K562 (cell line): ENCODE results near the gene KAT5. TPM values are rescaled to one million over a fixed set of nuclear protein-coding genes. Genes with fewer than 3 reads are reported as not detected.

Experiments used
- ATAC-seq: fragments of 200-7000 bp; cut with Tn5 transposase; 3 replicates; pipeline ENCODE4 v1.9.1; 2020; ENCODE audit warnings: moderate library complexity
- BruUV-seq: library from RNA; stranded (reverse); fragments of 400-500 nt; replicated peaks from 2 replicates; lab custom pipeline; 2021; lab: Mats Ljungman, UMichigan
- CTCF ChIA-PET: fragments of 300-600 bp; formaldehyde crosslinking; extraction: SDS; loops from one replicate; lab custom pipeline; 2021; ENCODE audit warnings: low intra/inter-chr PET ratio; lab: Yijun Ruan, JAX
- POLR2A ChIA-PET: fragments of 300-600, 350-650 bp; sonication (Branson Sonifier 250); formaldehyde crosslinking; extraction: SDS; loops from one replicate; lab custom pipeline; 2021; ENCODE audit warnings: antibody characterized with exemption, inconsistent platforms; lab: Yijun Ruan, JAX
- DNase-seq, 4 experiments: peaks; one replicate each; pipeline versions ENCODE4 v3.0.0 to v3.0.0-alpha.2; 2011 to 2018; ENCODE audit warnings: low spot score in 3 of 4, mixed read lengths in 3 of 4; ENCODE audit errors: extremely low read depth in 1 of 4
- FAIRE-seq: peaks from 2 replicates; lab custom pipeline; 2011; peaks lifted over from hg19 to GRCh38; lab: Jason Lieb, UNC
- H2AFZ ChIP-seq: 2 replicates; pipeline ENCODE4 v1.6.0; 2011; ENCODE audit warnings: low read depth, low read length, control low read depth, inconsistent platforms
- H3K27ac ChIP-seq: fragments of 200-600 bp; 3 replicates; pipeline ENCODE4 v1.8.0; 2011; ENCODE audit warnings: low read depth, mild to moderate bottlenecking, control low read depth, inconsistent platforms, low read length, moderate library complexity, mixed read lengths; ENCODE audit errors: extremely low read depth
- H3K27me3 ChIP-seq, 2 experiments: fragments of 300-600 bp in 1 of 2; 2 replicates in 1 of 2; 3 replicates in 1 of 2; pipeline versions ENCODE4 v1.6.0 to v1.8.0; 2011; ENCODE audit warnings: inconsistent platforms in 2 of 2, low read length in 2 of 2, mild to moderate bottlenecking in 1 of 2, mixed read lengths in 1 of 2, moderate library complexity in 1 of 2; ENCODE audit not compliant: control insufficient read depth in 2 of 2, insufficient read depth in 2 of 2
- H3K36me3 ChIP-seq: fragments of 300-600 bp; 3 replicates; pipeline ENCODE4 v1.8.0; 2011; ENCODE audit warnings: mild to moderate bottlenecking, low read length, inconsistent platforms; ENCODE audit not compliant: control insufficient read depth, insufficient read depth
- H3K4me1 ChIP-seq, 2 experiments: fragments of 200-600 bp in 1 of 2; replicated peaks in 1 of 2; 2 replicates in 1 of 2; 3 replicates in 1 of 2; pipeline versions ENCODE4 v1.5.1 to v1.8.0; 2011; ENCODE audit warnings: inconsistent platforms in 2 of 2, low read length in 2 of 2, mild to moderate bottlenecking in 1 of 2, mixed read lengths in 1 of 2, moderate library complexity in 1 of 2; ENCODE audit not compliant: control insufficient read depth in 2 of 2, insufficient read depth in 2 of 2
- H3K4me2 ChIP-seq: 2 replicates; pipeline ENCODE4 v1.6.1; 2011; ENCODE audit warnings: low read length, control low read depth, inconsistent platforms, mixed read lengths; ENCODE audit not compliant: insufficient read depth
- H3K4me3 ChIP-seq: fragments of 200-600 bp; sonication (generic), shearing (Covaris generic); 2 replicates; pipeline ENCODE4 v1.5.1; 2016; ENCODE audit warnings: control low read depth, inconsistent platforms
- H3K79me2 ChIP-seq: fragments of 200-600 bp; 3 replicates; pipeline ENCODE4 v1.8.0; 2011; ENCODE audit warnings: low read length, inconsistent platforms; ENCODE audit not compliant: control insufficient read depth, insufficient read depth
- H3K9ac ChIP-seq, 2 experiments: 2 replicates each; pipeline versions ENCODE4 v1.6.0 to v1.6.1; 2011; ENCODE audit warnings: low read depth in 2 of 2, low read length in 2 of 2, control low read depth in 1 of 2, inconsistent platforms in 1 of 2, mild to moderate bottlenecking in 1 of 2, mixed read lengths in 1 of 2; ENCODE audit not compliant: insufficient read depth in 1 of 2
- H3K9me1 ChIP-seq: one replicate; pipeline ENCODE4 v1.6.0; 2011; ENCODE audit warnings: inconsistent platforms, mild to moderate bottlenecking, low read length, moderate library complexity; ENCODE audit not compliant: control insufficient read depth, insufficient read depth
- H3K9me3 ChIP-seq: replicated peaks from 2 replicates; pipeline ENCODE4 v1.5.1; 2011; ENCODE audit warnings: low read depth, low read length, inconsistent platforms; ENCODE audit not compliant: control insufficient read depth, insufficient read depth
- H4K20me1 ChIP-seq: replicated peaks from 2 replicates; pipeline ENCODE4 v1.6.1; 2011; ENCODE audit warnings: low read length, inconsistent platforms, mixed read lengths; ENCODE audit not compliant: control insufficient read depth, insufficient read depth
- ARID1B ChIP-seq: fragments of 450-650 bp; IDR thresholded peaks from 2 replicates; pipeline ENCODE4 v1.6.1; 2016; ENCODE audit warnings: antibody characterized with exemption, mild to moderate bottlenecking, inconsistent platforms
- ARNT ChIP-seq, 2 experiments: fragments of 450-650 bp; IDR thresholded peaks; 2 replicates each; pipeline ENCODE4 v1.6.1; 2016; ENCODE audit warnings: mild to moderate bottlenecking in 1 of 2
- ATF4 ChIP-seq: fragments of 450-650 bp; formaldehyde crosslinking; IDR thresholded peaks from 2 replicates; pipeline ENCODE4 v1.4.0; 2022; ENCODE audit warnings: mild to moderate bottlenecking, moderate library complexity
- FOSL1 ChIP-seq: fragments of 200-800 bp; sonication (Bioruptor generic); conservative IDR thresholded peaks from 2 replicates; pipeline ENCODE4 v1.6.1; 2016; ENCODE audit warnings: missing genetic modification characterization, missing compliant biosample characterization
- HEY1 ChIP-seq: fragments of 250-450 bp; sonication (Bioruptor Pico); IDR thresholded peaks from 2 replicates; pipeline ENCODE4 v1.5.0; 2020; ENCODE audit warnings: mild to moderate bottlenecking, moderate library complexity, borderline replicate concordance
- RBM15 ChIP-seq: fragments of 200-400 bp; formaldehyde crosslinking; IDR thresholded peaks from 2 replicates; pipeline ENCODE4 v1.6.1; 2018; ENCODE audit warnings: mild to moderate bottlenecking, low read length, moderate library complexity; ENCODE audit not compliant: insufficient read depth
- SOX6 ChIP-seq: fragments of 450-650 bp; IDR thresholded peaks from 2 replicates; pipeline ENCODE4 v1.6.1; 2014; ENCODE audit warnings: mild to moderate bottlenecking
- WGBS: fragments of 100-300 bp; shearing (Covaris generic); methylation state at CpG from one replicate; pipeline ENCODE4 v1.1.6; 2016; ENCODE audit warnings: low coverage, mixed read lengths; ENCODE audit not compliant: insufficient coverage; ENCODE audit errors: missing lambda C conversion rate; 5-methylcytosine and 5-hydroxymethylcytosine counted together
- in situ Hi-C: fragments of 300-500 bp; cut with MboI; formaldehyde crosslinking; loops from 4 replicates; pipeline ENCODE4 v1.15.0; 2018; ENCODE audit warnings: inconsistent platforms, mixed read lengths
- intact Hi-C: fragments of 100-400 bp; cut with micrococcal nuclease; formaldehyde crosslinking; loops from 2 replicates; pipeline ENCODE4 v1.14.2; 2022
- polyA plus RNA-seq, 8 experiments: library from polyadenylated mRNA; depleted of rRNA in 4 of 8; stranded (reverse) in 5 of 8; unstranded in 3 of 8; fragments of >200 nt; fragmentation: Nextera tagmentation in 2 of 8; fragmentation: Illumina TruSeq in 1 of 8; extraction: Ambion mirVana in 2 of 8; extraction: Trizol in 1 of 8; gene quantifications; 2 replicates each; pipeline versions ENCODE4 v1.2.1 to v1.2.3, GENCODE V29; 2011 to 2014; ENCODE audit warnings: inconsistent platforms in 1 of 8, missing spikeins in 1 of 8
- total RNA-seq, 7 experiments: library from RNA; depleted of rRNA in 6 of 7; stranded (reverse); fragments of >200 nt in 6 of 7; fragmentation: Illumina TruSeq in 2 of 7; extraction: Trizol in 2 of 7; gene quantifications; 2 replicates each; pipeline versions ENCODE4 v1.2.1 to v1.2.3, GENCODE V29; 2011 to 2021; ENCODE audit warnings: low replicate concordance in 1 of 7

The KAT5 gene
- total and polyA plus RNA-seq, 9 of the 15 experiments (the other 6 are each of a cell fraction or from before 2014, with no cell fraction given) = 3.6 to 76.8 (median 52.7) TPM

DNA sequence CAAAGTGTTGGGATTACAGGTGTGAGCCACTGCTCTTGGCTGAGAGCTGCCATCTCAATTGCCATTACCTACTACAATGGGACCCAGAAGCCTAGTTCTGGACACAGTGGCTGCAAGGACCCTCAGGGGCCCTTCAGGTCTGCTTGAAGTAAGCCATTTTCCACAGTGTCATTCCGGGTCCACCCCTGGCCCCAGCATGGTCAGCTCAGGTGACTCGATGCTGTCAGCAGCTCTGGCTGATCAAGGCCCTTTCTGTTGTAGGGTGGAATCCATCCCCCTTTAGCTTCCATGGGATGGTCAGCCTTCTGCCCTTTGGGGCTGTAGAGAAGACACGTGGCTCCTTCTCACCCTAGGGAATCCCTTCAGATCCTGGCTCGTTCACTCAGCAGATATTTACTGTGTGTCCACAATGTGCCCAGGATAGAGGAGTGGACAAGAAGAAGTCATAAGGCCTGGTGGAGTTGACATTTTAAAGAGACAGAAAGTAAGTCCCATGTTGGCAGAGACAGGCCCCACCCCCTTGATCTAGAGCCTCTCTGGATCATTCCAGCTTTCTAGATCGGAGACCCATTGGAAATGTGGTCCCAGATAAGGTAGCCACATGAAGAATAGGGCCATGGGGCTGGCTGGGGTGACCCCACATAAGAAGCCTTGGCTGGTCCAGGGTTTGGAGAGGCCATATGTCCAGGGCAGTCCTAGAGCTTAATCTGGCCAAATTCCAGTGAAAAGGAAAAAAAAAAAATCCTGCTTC lies 15.1 kb upstream of the KAT5 start:
- H3K36me3 ChIP-seq = no peaks in the 10 kb centered on the region
- H2AFZ ChIP-seq = no peak overlapping the region
- H3K9me1 ChIP-seq = no peaks in the 10 kb centered on the region
- H3K4me1 ChIP-seq = peaks cover 14 to 18% of the 10 kb centered on the region in 2 experiments; a peak in 4 of 5 replicates
- H3K27me3 ChIP-seq = peaks cover 0 to 2% of the 10 kb centered on the region in 2 experiments; a peak in 2 of 5 replicates
- no TSS peak for BruUV-seq
- no peak overlapping the region for H3K4me2 ChIP-seq
- no peak overlapping the region for H3K4me3 ChIP-seq
- FAIRE-seq (no peak), ATAC-seq (no peak), DNase-seq (peak in 1 of 4 experiments; percentile 1)
- CTCF ChIA-PET = no interaction called here
- no peak overlapping the region for H3K27ac ChIP-seq
- H4K20me1 ChIP-seq = no peaks in the 10 kb centered on the region
- WGBS = 26% methylated on average over 5 of the region's 5 CpGs
- H3K9me3 ChIP-seq = no peaks in the 10 kb centered on the region
- intact Hi-C loops = no loop called here
- H3K9ac ChIP-seq = no peak overlapping the region; a peak in 1 of 4 replicates
- in situ Hi-C loops = no loop called here
- H3K79me2 ChIP-seq = no peaks in the 10 kb centered on the region
- POLR2A ChIA-PET = interaction anchor here (1.0 kb wide), 2 partner anchors 163 to 187 kb away, joined by 3 to 4 read pairs; no protein-coding TSS in a partner anchor
- peak in 1 of 2 experiments; percentile 94; a peak in 2 of 4 replicates for TF ChIP-seq ARNT (IDR thresholded peaks at IDR 0.05)
- no peak for TF ChIP-seq FOSL1 (tag)
- TF ChIP-seq, all 486 proteins: peak for 1

GRCh38 chr11:65698205-65698604 lies 13.8 kb upstream of the KAT5 start:
- no TSS peak for BruUV-seq
- Histone ChIP-seq H3K9me3 (no peaks in the 10 kb centered on the region), H3K27ac (no peak overlapping the region), H3K4me2 (no peak overlapping the region), H3K9me1 (no peaks in the 10 kb centered on the region), H2AFZ (no peak overlapping the region), H3K36me3 (no peaks in the 10 kb centered on the region), H3K4me1 (peaks cover 6 to 13% of the 10 kb centered on the region in 2 experiments; a peak in 4 of 5 replicates), H3K9ac (no peak overlapping the region), H3K27me3 (peaks cover 0 to 2% of the 10 kb centered on the region in 2 experiments; a peak in 2 of 5 replicates), H3K79me2 (no peaks in the 10 kb centered on the region), H3K4me3 (no peak overlapping the region), H4K20me1 (0 out of 2 replicates have a peak, but pooled peaks cover 3% of the 10 kb centered on the region)
- ATAC-seq (no peak), DNase-seq (no peak), FAIRE-seq (no peak)
- 25% methylated on average over 8 of the region's 8 CpGs for WGBS
- intact Hi-C loops = no loop called here
- in situ Hi-C loops = no loop called here
- TF ChIP-seq ARID1B (peak; percentile 16; the same call in 1 of the 2 replicates), HEY1 (CRISPR knock-in tag) (no peak), RBM15 (no peak), SOX6 (peak; percentile 49; the same call in 1 of the 2 replicates), ATF4 (CRISPR knock-in tag) (no peak)
- CTCF ChIA-PET = no interaction called here
- POLR2A ChIA-PET = no interaction called here
